ENCODE results near the gene KCNK13. TPM values are rescaled to one million over a fixed set of nuclear protein-coding genes. Genes with fewer than 3 reads are reported as not detected.
A peak's percentile ranks its signal among the peaks of the same experiment; 100 is the strongest.

KCNK13 gene
- total RNA-seq, 3 donors from 2014 or later = 0.16 to 0.66 (median 0.59) TPM

DNA sequence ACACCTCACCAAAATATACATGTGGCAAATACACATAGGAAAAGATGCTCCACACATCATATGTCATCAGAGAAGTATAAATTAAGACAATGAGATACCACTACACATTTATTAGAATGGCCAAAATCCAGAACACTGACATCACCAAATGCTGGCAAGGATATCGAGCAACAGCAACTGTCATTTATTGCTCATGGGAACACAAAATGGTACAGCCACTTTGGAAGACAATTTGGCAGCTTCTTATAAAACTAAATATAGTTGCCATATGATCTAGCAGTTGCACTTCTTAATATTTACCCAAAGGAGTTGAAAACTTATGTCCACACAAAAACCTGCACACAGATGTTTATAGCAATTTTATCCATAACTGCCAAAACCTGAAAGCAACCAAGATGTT, 7.0 kb upstream of the KCNK13 start:
- TF ChIP-seq, protein P1, sequence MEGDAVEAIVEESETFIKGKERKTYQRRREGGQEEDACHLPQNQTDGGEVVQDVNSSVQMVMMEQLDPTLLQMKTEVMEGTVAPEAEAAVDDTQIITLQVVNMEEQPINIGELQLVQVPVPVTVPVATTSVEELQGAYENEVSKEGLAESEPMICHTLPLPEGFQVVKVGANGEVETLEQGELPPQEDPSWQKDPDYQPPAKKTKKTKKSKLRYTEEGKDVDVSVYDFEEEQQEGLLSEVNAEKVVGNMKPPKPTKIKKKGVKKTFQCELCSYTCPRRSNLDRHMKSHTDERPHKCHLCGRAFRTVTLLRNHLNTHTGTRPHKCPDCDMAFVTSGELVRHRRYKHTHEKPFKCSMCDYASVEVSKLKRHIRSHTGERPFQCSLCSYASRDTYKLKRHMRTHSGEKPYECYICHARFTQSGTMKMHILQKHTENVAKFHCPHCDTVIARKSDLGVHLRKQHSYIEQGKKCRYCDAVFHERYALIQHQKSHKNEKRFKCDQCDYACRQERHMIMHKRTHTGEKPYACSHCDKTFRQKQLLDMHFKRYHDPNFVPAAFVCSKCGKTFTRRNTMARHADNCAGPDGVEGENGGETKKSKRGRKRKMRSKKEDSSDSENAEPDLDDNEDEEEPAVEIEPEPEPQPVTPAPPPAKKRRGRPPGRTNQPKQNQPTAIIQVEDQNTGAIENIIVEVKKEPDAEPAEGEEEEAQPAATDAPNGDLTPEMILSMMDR (IDR thresholded peaks at IDR 0.05) = no peak
- TF ChIP-seq POLR2A (IDR thresholded peaks at IDR 0.05) (no peak), POLR2AphosphoS5 (IDR thresholded peaks at IDR 0.05) (no peak)
- H3K27ac ChIP-seq = no peak overlapping the region
- peaks cover 0 to 22% of the 10 kb centered on the region in 2 donors for H3K27me3 ChIP-seq
- no peaks in the 10 kb centered on the region for H3K36me3 ChIP-seq
- H3K4me3 ChIP-seq = no peak overlapping the region
- intact Hi-C loops (cut with DNase I; ENCODE audit: low total_unique reads) = no loop called here
- no peaks in the 10 kb centered on the region for H3K9me3 ChIP-seq
- DNase-seq (ENCODE audit: low spot score in 2 of 2) = no peak
- H3K4me1 ChIP-seq = no peaks in the 10 kb centered on the region

DNA sequence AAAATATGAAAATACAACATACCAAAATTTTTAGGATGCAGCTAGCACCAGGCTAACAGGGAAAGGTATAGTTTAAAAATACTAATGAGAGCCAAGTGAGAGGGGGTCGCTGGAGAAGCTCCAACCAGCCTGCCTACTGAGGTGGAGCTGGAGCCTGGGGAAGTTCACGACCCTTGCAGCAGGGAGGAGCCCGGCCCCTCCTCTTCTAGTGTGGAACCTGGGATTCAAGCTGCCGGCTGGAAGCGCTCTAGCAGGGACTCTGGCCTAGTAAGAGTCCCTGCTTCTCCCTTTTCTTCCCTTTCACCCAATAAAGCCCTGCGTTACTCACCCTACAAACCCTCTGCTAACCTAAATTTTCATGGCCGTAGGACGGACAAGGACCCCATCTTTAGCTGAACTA, 5.0 kb upstream of the KCNK13 start:
- no peaks in the 10 kb centered on the region for H3K36me3 ChIP-seq
- DNase-seq (ENCODE audit: low spot score in 2 of 2) = no peak
- no peak overlapping the region for H3K4me3 ChIP-seq
- peaks cover 0 to 33% of the 10 kb centered on the region in 2 donors for H3K27me3 ChIP-seq
- H3K27ac ChIP-seq = no peak overlapping the region
- H3K4me1 ChIP-seq = peaks cover 0 to 6% of the 10 kb centered on the region in 2 donors
- intact Hi-C loops (cut with DNase I; ENCODE audit: low total_unique reads) = no loop called here
- no peak for TF ChIP-seq POLR2AphosphoS5 (IDR thresholded peaks at IDR 0.05)
- TF ChIP-seq POLR2A (IDR thresholded peaks at IDR 0.05) = no peak
- TF ChIP-seq, protein P1 (IDR thresholded peaks at IDR 0.05) = no peak
- H3K9me3 ChIP-seq = no peaks in the 10 kb centered on the region

DNA sequence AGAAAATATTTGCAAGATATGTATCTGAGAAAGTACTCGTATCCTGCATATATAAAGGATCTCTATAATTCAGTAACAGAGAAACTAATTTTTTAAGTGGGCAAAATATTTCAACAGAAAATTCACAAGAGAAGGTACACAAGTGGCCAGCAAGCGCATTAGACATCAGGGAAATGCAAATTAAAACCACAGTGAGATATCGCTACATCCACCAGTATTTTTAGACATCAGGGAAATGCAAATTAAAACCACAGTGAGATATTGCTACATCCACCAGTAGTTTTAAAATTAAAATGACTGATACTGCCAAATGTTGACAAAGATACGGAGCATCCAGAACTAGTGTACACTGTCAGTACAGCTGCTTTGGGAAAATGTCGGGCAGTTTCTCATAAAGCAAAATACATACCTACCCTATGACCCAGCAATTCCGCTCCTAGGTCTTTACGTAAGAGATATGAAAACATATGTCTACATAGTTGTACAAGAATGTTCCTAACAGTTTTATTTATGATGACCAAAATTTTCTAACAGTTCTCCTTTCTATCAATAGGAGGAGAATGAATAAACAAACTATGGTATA, 2.8 kb upstream of the KCNK13 start:
- no peaks in the 10 kb centered on the region for H3K9me3 ChIP-seq
- no peak overlapping the region for H3K4me3 ChIP-seq
- intact Hi-C loops (cut with DNase I; ENCODE audit: low total_unique reads) = no loop called here
- no peak overlapping the region for H3K27ac ChIP-seq
- peaks cover 0 to 48% of the 10 kb centered on the region in 2 donors for H3K27me3 ChIP-seq
- TF ChIP-seq POLR2AphosphoS5 (IDR thresholded peaks at IDR 0.05) (no peak), POLR2A (IDR thresholded peaks at IDR 0.05) (no peak)
- TF ChIP-seq, protein P1 (IDR thresholded peaks at IDR 0.05) = no peak
- no peaks in the 10 kb centered on the region for H3K36me3 ChIP-seq
- DNase-seq (ENCODE audit: low spot score in 2 of 2) = no peak
- H3K4me1 ChIP-seq = peaks cover 0 to 6% of the 10 kb centered on the region in 2 donors

- TF ChIP-seq POLR2AphosphoS5 (IDR thresholded peaks at IDR 0.05) = no peak
- TF ChIP-seq, protein P1 (IDR thresholded peaks at IDR 0.05) = no peak
- TF ChIP-seq POLR2A (IDR thresholded peaks at IDR 0.05) = no peak
- intact Hi-C loops (cut with DNase I; ENCODE audit: low total_unique reads) = no loop called here
- no peaks in the 10 kb centered on the region for H3K9me3 ChIP-seq
- no peaks in the 10 kb centered on the region for H3K36me3 ChIP-seq
- peaks cover 0 to 54% of the 10 kb centered on the region in 2 donors for H3K27me3 ChIP-seq
- peak overlapping the region; percentile 38 to 64 (median 54) for H3K4me3 ChIP-seq
- H3K27ac ChIP-seq = no peak overlapping the region
- H3K4me1 ChIP-seq = peaks cover 0 to 6% of the 10 kb centered on the region in 2 donors
- no peak for DNase-seq (ENCODE audit: low spot score in 2 of 2)
These were observed 1.4 kb upstream of the KCNK13 start for GRCh38 chr14:90060312-90060964.

- Histone ChIP-seq H3K9me3 (no peaks in the 10 kb centered on the region), H3K4me1 (peaks cover 0 to 6% of the 10 kb centered on the region in 2 donors), H3K4me3 (peak overlapping the region; percentile 38 to 64 (median 54)), H3K27me3 (peaks cover 0 to 58% of the 10 kb centered on the region in 2 donors), H3K27ac (no peak overlapping the region), H3K36me3 (no peaks in the 10 kb centered on the region)
- intact Hi-C loops (cut with DNase I; ENCODE audit: low total_unique reads) = no loop called here
- TF ChIP-seq, protein P1 (IDR thresholded peaks at IDR 0.05) = no peak
- DNase-seq (ENCODE audit: low spot score in 2 of 2) = no peak
These were observed 669 bp upstream of the KCNK13 start for GRCh38 chr14:90060965-90061684.

All from breast epithelium (tissue), 4 donors.